ENCODE results near the gene DGKH. TPM values are rescaled to one million over a fixed set of nuclear protein-coding genes. Genes with fewer than 3 reads are reported as not detected.

The DGKH gene
- total RNA-seq, 1 donor from 2014 or later, result 9.6 TPM

DNA sequence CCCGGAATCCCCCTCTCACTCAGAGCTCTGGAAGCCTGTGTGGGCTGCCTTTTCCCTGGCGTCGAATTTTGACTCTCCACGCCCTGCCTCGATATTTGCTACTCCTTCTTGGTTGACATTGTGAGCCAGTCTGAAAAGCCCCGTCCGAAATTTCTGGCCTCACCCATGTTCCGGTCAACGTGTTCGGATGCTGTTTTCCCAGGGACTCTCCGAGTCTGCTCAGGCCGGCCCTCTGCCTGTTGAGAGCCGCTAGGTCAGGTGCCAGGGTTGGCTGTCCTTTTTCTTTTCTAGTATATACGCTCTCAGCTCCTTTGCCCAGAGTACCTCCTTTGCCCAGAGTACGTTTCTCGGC, 6.8 kb upstream of the DGKH start:
- Mint-ChIP-seq H3K9me3 (no peaks in the 10 kb centered on the region), H3K36me3 (no peaks in the 10 kb centered on the region), H3K4me3 (peak overlapping the region; percentile 97), H3K27me3 (peaks cover 66% of the 10 kb centered on the region), H3K4me1 (ENCODE audit: unreplicated experiment) (peaks cover 15% of the 10 kb centered on the region), H3K27ac (peak overlapping the region; percentile 90)
- TF ChIP-seq, protein P1, sequence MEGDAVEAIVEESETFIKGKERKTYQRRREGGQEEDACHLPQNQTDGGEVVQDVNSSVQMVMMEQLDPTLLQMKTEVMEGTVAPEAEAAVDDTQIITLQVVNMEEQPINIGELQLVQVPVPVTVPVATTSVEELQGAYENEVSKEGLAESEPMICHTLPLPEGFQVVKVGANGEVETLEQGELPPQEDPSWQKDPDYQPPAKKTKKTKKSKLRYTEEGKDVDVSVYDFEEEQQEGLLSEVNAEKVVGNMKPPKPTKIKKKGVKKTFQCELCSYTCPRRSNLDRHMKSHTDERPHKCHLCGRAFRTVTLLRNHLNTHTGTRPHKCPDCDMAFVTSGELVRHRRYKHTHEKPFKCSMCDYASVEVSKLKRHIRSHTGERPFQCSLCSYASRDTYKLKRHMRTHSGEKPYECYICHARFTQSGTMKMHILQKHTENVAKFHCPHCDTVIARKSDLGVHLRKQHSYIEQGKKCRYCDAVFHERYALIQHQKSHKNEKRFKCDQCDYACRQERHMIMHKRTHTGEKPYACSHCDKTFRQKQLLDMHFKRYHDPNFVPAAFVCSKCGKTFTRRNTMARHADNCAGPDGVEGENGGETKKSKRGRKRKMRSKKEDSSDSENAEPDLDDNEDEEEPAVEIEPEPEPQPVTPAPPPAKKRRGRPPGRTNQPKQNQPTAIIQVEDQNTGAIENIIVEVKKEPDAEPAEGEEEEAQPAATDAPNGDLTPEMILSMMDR (conservative IDR thresholded peaks at IDR 0.05), result peak; percentile 68
- no peak for DNase-seq (ENCODE audit: extremely low spot score, unreplicated experiment)

DNA sequence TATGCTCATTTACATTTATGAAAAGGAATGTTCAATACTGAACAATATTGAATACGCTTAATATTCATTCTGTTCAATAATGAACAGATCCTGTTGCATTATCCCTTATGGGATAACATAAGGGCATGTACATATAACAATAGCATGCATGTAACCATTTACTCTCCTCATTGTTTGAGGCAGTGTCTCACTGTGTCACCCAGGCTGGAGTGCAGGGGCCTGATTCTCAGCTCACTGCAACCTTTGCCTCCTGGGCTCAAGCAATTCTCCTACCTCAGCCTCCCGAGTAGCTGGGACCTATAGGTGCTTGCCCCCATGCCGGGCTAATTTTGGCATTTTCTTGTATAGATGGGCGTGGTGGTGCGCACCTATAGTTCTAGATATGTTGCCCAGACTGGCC, 4.8 kb upstream of the DGKH start:
- Mint-ChIP-seq H3K4me3 (no peak overlapping the region), H3K4me1 (ENCODE audit: unreplicated experiment) (peaks cover 16% of the 10 kb centered on the region), H3K27me3 (peaks cover 61% of the 10 kb centered on the region), H3K36me3 (no peaks in the 10 kb centered on the region), H3K27ac (no peak overlapping the region), H3K9me3 (no peaks in the 10 kb centered on the region)
- DNase-seq (ENCODE audit: extremely low spot score, unreplicated experiment), result no peak
- TF ChIP-seq, protein P1 (conservative IDR thresholded peaks at IDR 0.05), result no peak

DNA sequence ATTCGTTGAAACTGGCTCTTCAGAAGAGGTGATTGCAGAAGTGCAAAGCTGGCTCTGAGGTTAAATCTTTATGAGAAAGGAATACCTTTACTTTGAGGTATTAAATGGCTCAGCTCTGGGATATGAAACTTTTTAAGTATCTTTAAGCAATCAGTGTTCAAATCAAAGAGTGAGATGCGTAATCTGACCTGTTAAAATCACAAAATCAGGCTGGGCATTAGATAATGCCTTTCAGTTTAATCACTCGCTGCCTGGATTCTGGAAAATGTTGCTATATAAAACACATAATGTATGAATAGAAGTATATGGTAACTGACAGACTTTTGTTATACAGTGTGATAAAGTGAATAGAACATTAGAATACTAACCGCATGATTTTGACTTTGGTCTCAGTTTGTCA, 2.0 kb upstream of the DGKH start:
- Mint-ChIP-seq H3K36me3 (no peaks in the 10 kb centered on the region), H3K9me3 (no peaks in the 10 kb centered on the region), H3K27ac (no peak overlapping the region), H3K4me1 (ENCODE audit: unreplicated experiment) (peaks cover 9% of the 10 kb centered on the region), H3K27me3 (peaks cover 51% of the 10 kb centered on the region), H3K4me3 (peak overlapping the region; percentile 53)
- TF ChIP-seq, protein P1 (conservative IDR thresholded peaks at IDR 0.05), result no peak
- DNase-seq (ENCODE audit: extremely low spot score, unreplicated experiment), result no peak

DNA sequence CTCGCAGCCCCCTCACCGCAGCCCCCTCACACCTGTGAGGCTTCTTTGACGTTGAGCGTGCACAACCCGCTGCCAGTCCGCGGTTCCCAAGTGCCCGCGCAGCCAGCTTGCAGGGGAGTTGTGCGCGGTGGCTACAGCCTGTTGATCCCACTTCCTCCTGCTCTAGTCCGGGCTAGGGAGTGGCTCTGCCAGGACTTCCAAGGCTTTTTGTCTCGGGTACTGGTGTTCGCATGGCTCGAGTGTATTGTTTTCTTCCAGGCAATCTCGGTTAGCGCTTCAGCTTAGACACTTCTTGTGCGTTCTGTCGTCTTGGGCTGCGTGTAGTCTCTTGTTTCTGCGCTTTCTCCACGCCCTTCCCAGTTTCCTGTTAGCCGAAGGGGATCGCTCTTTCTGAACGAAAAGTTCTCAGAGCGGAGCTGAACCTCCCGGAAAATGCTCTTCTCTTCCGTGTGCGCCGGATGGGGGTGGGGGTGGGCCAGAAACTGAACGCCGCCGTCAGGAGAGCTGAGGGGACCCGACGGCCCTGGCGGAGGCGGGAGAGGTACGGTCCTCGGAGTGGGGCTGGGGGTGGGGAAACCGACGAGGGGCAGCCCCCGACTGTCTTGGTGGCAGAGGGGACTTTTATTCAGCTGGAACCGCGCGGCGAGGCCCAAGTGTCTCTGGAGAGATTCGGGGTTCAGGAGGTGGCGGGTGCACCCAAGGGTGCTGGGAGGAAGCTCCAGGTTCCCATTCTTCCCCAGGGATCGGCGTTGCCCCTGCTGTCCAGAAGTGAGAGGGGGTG, 697 bp upstream of the DGKH start:
- Mint-ChIP-seq H3K27ac (peak overlapping the region; percentile 77), H3K9me3 (no peaks in the 10 kb centered on the region), H3K27me3 (peaks cover 40% of the 10 kb centered on the region)

DNA sequence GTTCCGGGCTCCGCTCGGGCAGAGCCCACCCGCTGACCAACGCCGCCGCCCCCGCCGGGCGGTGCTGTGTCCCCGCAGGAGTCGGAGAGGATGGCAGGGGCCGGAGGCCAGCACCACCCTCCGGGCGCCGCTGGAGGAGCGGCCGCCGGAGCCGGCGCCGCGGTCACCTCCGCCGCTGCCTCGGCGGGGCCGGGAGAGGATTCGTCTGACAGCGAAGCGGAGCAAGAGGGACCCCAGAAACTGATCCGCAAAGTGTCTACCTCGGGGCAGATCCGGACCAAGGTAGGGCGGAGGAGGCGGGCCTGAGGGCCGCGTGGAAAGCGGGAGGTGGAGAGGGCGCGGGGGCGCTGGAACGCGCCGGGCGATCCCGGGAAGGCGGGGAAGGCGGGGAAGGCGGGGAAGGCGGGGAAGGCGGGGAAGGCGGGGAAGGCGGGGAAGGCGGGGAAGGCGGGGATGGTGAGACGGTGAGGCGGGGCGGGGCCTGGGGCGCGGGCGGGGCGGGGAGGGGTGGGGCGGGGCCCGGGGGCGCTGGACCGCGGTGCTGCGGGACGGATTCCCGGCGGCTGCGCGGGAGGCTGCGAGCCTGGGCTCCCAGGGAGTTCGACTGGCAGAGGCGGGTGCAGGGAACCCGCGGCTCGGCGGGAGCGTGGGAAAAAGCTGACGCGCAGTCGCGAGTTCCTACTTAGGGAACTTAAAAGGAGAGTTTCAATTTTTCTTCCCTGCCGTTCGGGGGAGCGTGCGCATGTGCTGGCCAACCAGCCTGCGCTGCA, 421 bp downstream of the DGKH start:
- Mint-ChIP-seq H3K27me3 (peaks cover 38% of the 10 kb centered on the region), H3K4me1 (ENCODE audit: unreplicated experiment) (peaks cover 3% of the 10 kb centered on the region), H3K9me3 (no peaks in the 10 kb centered on the region), H3K36me3 (no peaks in the 10 kb centered on the region), H3K4me3 (peak overlapping the region; percentile 91), H3K27ac (peak overlapping the region; percentile 68)
- TF ChIP-seq, protein P1 (conservative IDR thresholded peaks at IDR 0.05), result peak; percentile 37
- DNase-seq (ENCODE audit: extremely low spot score, unreplicated experiment), result peak; percentile 79

More for the DNA sequence above, 697 bp upstream of the DGKH start:
- TF ChIP-seq, protein P1 (conservative IDR thresholded peaks at IDR 0.05), result no peak
- no peaks in the 10 kb centered on the region for H3K36me3 Mint-ChIP-seq
- no peak for DNase-seq (ENCODE audit: extremely low spot score, unreplicated experiment)
- H3K4me1 Mint-ChIP-seq (ENCODE audit: unreplicated experiment), result peaks cover 3% of the 10 kb centered on the region
- H3K4me3 Mint-ChIP-seq, result peak overlapping the region; percentile 91

Measured in type B pancreatic cell (in vitro differentiated cells).